IMR-90 (cell line): ENCODE data around the gene DOCK9. TPM values are rescaled to one million over a fixed set of nuclear protein-coding genes. Genes with fewer than 3 reads are reported as not detected.

Source experiments
- ATAC-seq: fragments of 200-7000 bp; cut with Tn5 transposase; 2 replicates; pipeline ENCODE4 v1.9.1; 2020; ENCODE audit warnings: low read depth, mild to moderate bottlenecking, moderate library complexity
- BruUV-seq: library from RNA; stranded (reverse); fragments of 400-500 nt; replicated peaks from 2 replicates; lab custom pipeline; 2021; lab: Mats Ljungman, UMichigan
- CTCF ChIA-PET: fragments of 300-600 bp; formaldehyde crosslinking; extraction: SDS; loops from one replicate; lab custom pipeline; 2021; ENCODE audit warnings: antibody characterized with exemption; lab: Yijun Ruan, JAX
- POLR2A ChIA-PET: fragments of 300-600 bp; sonication (Branson Sonifier 250); formaldehyde crosslinking; loops from one replicate; lab custom pipeline; 2022; ENCODE audit warnings: antibody characterized with exemption; ENCODE audit not compliant: unreplicated experiment; lab: Charles Lee
- DNase-seq: peaks from one replicate; pipeline ENCODE4 v3.0.0; 2013
- H2AFZ ChIP-seq: replicated peaks from 2 replicates; pipeline ENCODE3; 2013; ENCODE audit warnings: low read length, mild to moderate bottlenecking; ENCODE audit not compliant: poor library complexity
- H2AK5ac ChIP-seq: 2 replicates; pipeline ENCODE4 v1.6.1; 2013; ENCODE audit warnings: low read depth, low read length, inconsistent platforms
- H2AK9ac ChIP-seq: replicated peaks from 2 replicates; pipeline ENCODE3; 2013; ENCODE audit warnings: mild to moderate bottlenecking, low read depth, low read length, moderate library complexity; ENCODE audit not compliant: poor library complexity
- H2BK120ac ChIP-seq: 2 replicates; pipeline ENCODE4 v1.6.1; 2013; ENCODE audit warnings: low read depth, low read length, inconsistent platforms
- H2BK15ac ChIP-seq: 3 replicates; pipeline ENCODE4 v1.6.1; 2013; ENCODE audit warnings: low read depth, low read length, inconsistent platforms
- H2BK20ac ChIP-seq: 2 replicates; pipeline ENCODE4 v1.6.1; 2013; ENCODE audit warnings: low read depth, mild to moderate bottlenecking, inconsistent platforms, low read length, moderate library complexity
- H2BK5ac ChIP-seq: 2 replicates; pipeline ENCODE4 v1.6.1; 2013; ENCODE audit warnings: mild to moderate bottlenecking, low read depth, low read length, inconsistent platforms; ENCODE audit not compliant: poor library complexity, severe bottlenecking
- H3K14ac ChIP-seq: replicated peaks from 2 replicates; pipeline ENCODE4 v1.6.1; 2013; ENCODE audit warnings: low read depth, low read length, inconsistent platforms
- H3K18ac ChIP-seq: 2 replicates; pipeline ENCODE4 v1.6.1; 2013; ENCODE audit warnings: low read depth, low read length, control low read depth
- H3K23ac ChIP-seq: 2 replicates; pipeline ENCODE4 v1.6.1; 2013; ENCODE audit warnings: low read depth, low read length, inconsistent platforms
- H3K27ac ChIP-seq: 2 replicates; pipeline ENCODE4 v1.5.1; 2013; ENCODE audit warnings: mild to moderate bottlenecking, control low read depth, low read length; ENCODE audit not compliant: insufficient read depth
- H3K27me3 ChIP-seq: 2 replicates; pipeline ENCODE4 v1.6.1; 2013; ENCODE audit warnings: low read length; ENCODE audit not compliant: control insufficient read depth, insufficient read depth
- H3K36me3 ChIP-seq: 2 replicates; pipeline ENCODE4 v1.6.1; 2013; ENCODE audit warnings: low read length, mixed read lengths; ENCODE audit not compliant: control insufficient read depth, insufficient read depth
- H3K4ac ChIP-seq: 2 replicates; pipeline ENCODE4 v1.6.1; 2013; ENCODE audit warnings: low read depth, low read length, inconsistent platforms
- H3K4me1 ChIP-seq: 2 replicates; pipeline ENCODE4 v1.6.1; 2013; ENCODE audit warnings: low read length, mixed read lengths; ENCODE audit not compliant: control insufficient read depth, insufficient read depth
- H3K4me2 ChIP-seq: 2 replicates; pipeline ENCODE4 v1.6.1; 2013; ENCODE audit warnings: low read depth, mild to moderate bottlenecking, control low read depth, low read length, moderate library complexity
- H3K4me3 ChIP-seq: 2 replicates; pipeline ENCODE4 v1.5.1; 2013; ENCODE audit warnings: low read depth, mild to moderate bottlenecking, control low read depth, low read length, moderate library complexity; ENCODE audit not compliant: insufficient read depth
- H3K56ac ChIP-seq: 2 replicates; pipeline ENCODE4 v1.6.1; 2013; ENCODE audit warnings: low read length, inconsistent platforms; ENCODE audit not compliant: insufficient read depth; ENCODE audit errors: extremely low read depth
- H3K79me1 ChIP-seq, 2 experiments: 2 replicates each; pipeline ENCODE4 v1.6.1; 2013; ENCODE audit warnings: low read length in 2 of 2, inconsistent platforms in 1 of 2, low read depth in 1 of 2
- H3K9ac ChIP-seq: 2 replicates; pipeline ENCODE4 v1.6.1; 2013; ENCODE audit warnings: low read depth, low read length, control low read depth
- H3K9me1 ChIP-seq: 2 replicates; pipeline ENCODE4 v1.6.1; 2013; ENCODE audit warnings: low read length, inconsistent platforms; ENCODE audit not compliant: insufficient read depth
- H3K9me3 ChIP-seq: 2 replicates; pipeline ENCODE4 v1.6.1; 2013; ENCODE audit warnings: low read length; ENCODE audit not compliant: control insufficient read depth, insufficient read depth
- H4K20me1 ChIP-seq: 2 replicates; pipeline ENCODE4 v1.6.1; 2013; ENCODE audit warnings: low read length, inconsistent platforms; ENCODE audit not compliant: insufficient read depth
- H4K5ac ChIP-seq: 2 replicates; pipeline ENCODE4 v1.6.1; 2013; ENCODE audit warnings: mild to moderate bottlenecking, low read depth, low read length, control low read depth
- H4K8ac ChIP-seq, 2 experiments: 2 replicates each; pipeline ENCODE4 v1.6.1; 2013; ENCODE audit warnings: low read depth in 2 of 2, low read length in 2 of 2, control low read depth in 1 of 2, inconsistent platforms in 1 of 2
- H4K91ac ChIP-seq: 2 replicates; pipeline ENCODE4 v1.6.1; 2013; ENCODE audit warnings: low read depth, low read length, inconsistent platforms; ENCODE audit not compliant: insufficient read depth
- CEBPB ChIP-seq: IDR thresholded peaks from 2 replicates; pipeline ENCODE4 v1.6.1; 2012; ENCODE audit warnings: low read depth, low read length, improper control_type of control experiment
- CHD1 ChIP-seq: IDR thresholded peaks from 2 replicates; pipeline ENCODE4 v1.6.1; 2012; ENCODE audit warnings: low read depth, low read length, improper control_type of control experiment
- MAFK ChIP-seq: IDR thresholded peaks from 2 replicates; pipeline ENCODE4 v1.6.1; 2012; ENCODE audit warnings: low read depth, low read length, improper control_type of control experiment
- NFE2L2 ChIP-seq: fragments of 150-350 bp; IDR thresholded peaks from 2 replicates; pipeline ENCODE4 v1.6.1; 2016; ENCODE audit warnings: low read depth, mild to moderate bottlenecking, low read length
- POLR2A ChIP-seq: IDR thresholded peaks from 2 replicates; pipeline ENCODE4 v1.6.1; 2012; ENCODE audit warnings: mild to moderate bottlenecking, low read depth, low read length
- RAD21 ChIP-seq: IDR thresholded peaks from 2 replicates; pipeline ENCODE4 v1.6.1; 2012; ENCODE audit warnings: low read length, improper control_type of control experiment
- RCOR1 ChIP-seq: IDR thresholded peaks from 2 replicates; pipeline ENCODE4 v1.6.1; 2012; ENCODE audit warnings: mild to moderate bottlenecking, low read length, improper control_type of control experiment; ENCODE audit not compliant: insufficient replicate concordance
- RFX5 ChIP-seq: IDR thresholded peaks from 2 replicates; pipeline ENCODE4 v1.8.0; 2012; ENCODE audit warnings: low read depth, mild to moderate bottlenecking, low read length, moderate library complexity
- SMC3 ChIP-seq: fragments of 150-350 bp; IDR thresholded peaks from 2 replicates; pipeline ENCODE4 v1.6.1; 2016; ENCODE audit warnings: low read depth, mild to moderate bottlenecking, antibody characterized with exemption, low read length, moderate library complexity
- USF2 ChIP-seq: fragments of 150-350 bp; IDR thresholded peaks from 2 replicates; pipeline ENCODE4 v1.6.1; 2017; ENCODE audit warnings: mild to moderate bottlenecking, antibody characterized with exemption, low read length, low read depth
- WGBS, 2 experiments: methylation state at CpG; one replicate each; pipeline versions ENCODE4 v1.1.5 to v1.1.7; 2013; ENCODE audit warnings: missing lambda C conversion rate in 2 of 2; ENCODE audit not compliant: insufficient read length in 1 of 2; ENCODE audit errors: extremely low coverage in 2 of 2; 5-methylcytosine and 5-hydroxymethylcytosine counted together
- dilution Hi-C: fragments of 300-500 bp; cut with HindIII; formaldehyde crosslinking; loops from one replicate; pipeline ENCODE4 v1.14.3; 2018; ENCODE audit warnings: low sequenced_read_pairs; ENCODE audit not compliant: unreplicated experiment
- in situ Hi-C: fragments of 300-500 bp; cut with MboI; formaldehyde crosslinking; loops from 3 replicates; pipeline ENCODE4 v1.14.3; 2019; ENCODE audit warnings: low sequenced_read_pairs, inconsistent platforms, mixed read lengths
- intact Hi-C: fragments of 100-400 bp; cut with micrococcal nuclease; formaldehyde crosslinking; loops from 2 replicates; pipeline ENCODE4 v1.10.0; 2022
- polyA plus RNA-seq, 3 experiments: library from polyadenylated mRNA; depleted of rRNA; stranded (reverse); fragments of >200 nt; gene quantifications; 2 replicates each; pipeline ENCODE4 v1.2.3, GENCODE V29; 2012; ENCODE audit warnings: low replicate concordance in 1 of 3
- total RNA-seq: library from RNA; depleted of rRNA; stranded (reverse); fragments of >200 nt; gene quantifications from 2 replicates; pipeline ENCODE4 v1.2.3, GENCODE V29; 2012
- TF ChIP-seq, protein P1 (sequence below): conservative IDR thresholded peaks from 2 replicates; pipeline ENCODE4 v1.5.1; 2012; ENCODE audit warnings: mild to moderate bottlenecking, low read depth, low read length, improper control_type of control experiment

Gene DOCK9
- total and polyA plus RNA-seq, 2 of the 4 experiments (the other 2 are of a cell fraction), result 4.8 to 7.2 TPM

DNA sequence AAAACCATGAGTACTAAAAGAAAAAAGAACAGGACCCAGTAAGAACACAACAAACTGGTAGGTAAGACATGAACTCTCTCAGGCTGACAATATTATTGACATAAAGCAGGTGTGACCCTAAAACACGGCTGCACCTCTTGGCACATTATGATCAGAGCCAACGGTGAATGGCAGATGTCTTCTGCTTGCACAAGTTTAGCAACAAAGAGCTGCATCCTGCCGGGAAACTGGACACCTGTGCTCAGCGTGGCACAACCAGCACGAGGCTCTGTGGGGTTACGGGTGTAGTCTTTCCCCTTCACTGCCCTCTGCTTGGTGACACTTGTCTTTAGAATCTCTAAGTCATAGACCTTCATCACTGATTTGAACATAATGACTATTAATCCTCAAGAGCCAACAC lies 97.9 kb downstream of the DOCK9 start:
- H2BK120ac ChIP-seq, result no peak overlapping the region
- no peak overlapping the region for H3K4me2 ChIP-seq
- H3K4ac ChIP-seq, result no peak overlapping the region
- peaks cover 6% of the 10 kb centered on the region for H3K9me1 ChIP-seq
- H3K14ac ChIP-seq, result no peak overlapping the region
- no peak overlapping the region for H3K9ac ChIP-seq
- TF ChIP-seq RFX5 (no peak), SMC3 (no peak), CHD1 (no peak), POLR2A (no peak), USF2 (no peak), RCOR1 (no peak), NFE2L2 (no peak), CEBPB (no peak), RAD21 (no peak), MAFK (no peak)
- TF ChIP-seq, protein P1, sequence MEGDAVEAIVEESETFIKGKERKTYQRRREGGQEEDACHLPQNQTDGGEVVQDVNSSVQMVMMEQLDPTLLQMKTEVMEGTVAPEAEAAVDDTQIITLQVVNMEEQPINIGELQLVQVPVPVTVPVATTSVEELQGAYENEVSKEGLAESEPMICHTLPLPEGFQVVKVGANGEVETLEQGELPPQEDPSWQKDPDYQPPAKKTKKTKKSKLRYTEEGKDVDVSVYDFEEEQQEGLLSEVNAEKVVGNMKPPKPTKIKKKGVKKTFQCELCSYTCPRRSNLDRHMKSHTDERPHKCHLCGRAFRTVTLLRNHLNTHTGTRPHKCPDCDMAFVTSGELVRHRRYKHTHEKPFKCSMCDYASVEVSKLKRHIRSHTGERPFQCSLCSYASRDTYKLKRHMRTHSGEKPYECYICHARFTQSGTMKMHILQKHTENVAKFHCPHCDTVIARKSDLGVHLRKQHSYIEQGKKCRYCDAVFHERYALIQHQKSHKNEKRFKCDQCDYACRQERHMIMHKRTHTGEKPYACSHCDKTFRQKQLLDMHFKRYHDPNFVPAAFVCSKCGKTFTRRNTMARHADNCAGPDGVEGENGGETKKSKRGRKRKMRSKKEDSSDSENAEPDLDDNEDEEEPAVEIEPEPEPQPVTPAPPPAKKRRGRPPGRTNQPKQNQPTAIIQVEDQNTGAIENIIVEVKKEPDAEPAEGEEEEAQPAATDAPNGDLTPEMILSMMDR, result no peak
- H3K27me3 ChIP-seq, result no peaks in the 10 kb centered on the region
- H2AK5ac ChIP-seq, result no peak overlapping the region
- 92% methylated on average over 6 of the region's 6 CpGs; no CpG with 5 or more reads in 1 of the 2 experiments for WGBS, 2 experiments
- H3K27ac ChIP-seq, result no peak overlapping the region
- no TSS peak for BruUV-seq
- ChIA-PET CTCF (no interaction called here), POLR2A (no interaction called here)
- no peak overlapping the region for H3K18ac ChIP-seq
- no peaks in the 10 kb centered on the region for H3K79me1 ChIP-seq
- intact Hi-C loops (no loop called here), in situ Hi-C loops (no loop called here), dilution Hi-C loops (no loop called here)
- H2AK9ac ChIP-seq, result no peak overlapping the region
- no peak overlapping the region for H2BK15ac ChIP-seq
- no peak overlapping the region for H4K8ac ChIP-seq
- H3K56ac ChIP-seq, result no peak overlapping the region
- H3K36me3 ChIP-seq, result 0 out of 2 replicates have a peak, but pooled peaks cover 2% of the 10 kb centered on the region
- H2BK20ac ChIP-seq, result no peak overlapping the region
- H4K20me1 ChIP-seq, result no peaks in the 10 kb centered on the region
- no peaks in the 10 kb centered on the region for H3K9me3 ChIP-seq
- no peak overlapping the region for H2AFZ ChIP-seq
- H3K23ac ChIP-seq, result no peak overlapping the region
- H3K4me1 ChIP-seq, result no peaks in the 10 kb centered on the region
- no peak overlapping the region for H4K5ac ChIP-seq
- no peak overlapping the region for H2BK5ac ChIP-seq
- DNase-seq (no peak), ATAC-seq (no peak)
- no peak overlapping the region for H3K4me3 ChIP-seq
- no peak overlapping the region for H4K91ac ChIP-seq
